Nucleus accumbens (tissue), 56 donors: ENCODE results near the gene DHX29.

Source experiments
- DNase-seq, 56 donors: peaks; one replicate each; lab custom pipeline; 2025; lab: John Stamatoyannopoulos, UW

Gene DHX29

DNA sequence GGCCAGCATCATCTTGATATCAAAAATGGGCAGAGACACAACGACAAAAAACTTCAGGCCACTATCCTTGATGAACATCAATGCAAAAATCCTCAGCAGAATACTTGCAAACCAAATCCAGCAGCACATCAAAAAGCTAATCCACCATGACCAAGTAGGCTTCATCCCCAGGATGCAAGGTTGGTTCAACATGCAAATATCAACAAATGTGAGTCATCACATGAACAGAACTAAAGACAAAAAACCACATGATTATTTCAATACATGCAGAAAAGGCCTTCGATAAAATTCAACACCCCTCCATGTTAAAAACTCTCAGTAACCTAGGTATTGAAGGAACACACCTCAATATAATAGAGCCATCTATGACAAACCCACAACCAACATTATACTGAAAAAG, 8.8 kb upstream of the DHX29 start:
- DNase-seq, result no peak

DNA sequence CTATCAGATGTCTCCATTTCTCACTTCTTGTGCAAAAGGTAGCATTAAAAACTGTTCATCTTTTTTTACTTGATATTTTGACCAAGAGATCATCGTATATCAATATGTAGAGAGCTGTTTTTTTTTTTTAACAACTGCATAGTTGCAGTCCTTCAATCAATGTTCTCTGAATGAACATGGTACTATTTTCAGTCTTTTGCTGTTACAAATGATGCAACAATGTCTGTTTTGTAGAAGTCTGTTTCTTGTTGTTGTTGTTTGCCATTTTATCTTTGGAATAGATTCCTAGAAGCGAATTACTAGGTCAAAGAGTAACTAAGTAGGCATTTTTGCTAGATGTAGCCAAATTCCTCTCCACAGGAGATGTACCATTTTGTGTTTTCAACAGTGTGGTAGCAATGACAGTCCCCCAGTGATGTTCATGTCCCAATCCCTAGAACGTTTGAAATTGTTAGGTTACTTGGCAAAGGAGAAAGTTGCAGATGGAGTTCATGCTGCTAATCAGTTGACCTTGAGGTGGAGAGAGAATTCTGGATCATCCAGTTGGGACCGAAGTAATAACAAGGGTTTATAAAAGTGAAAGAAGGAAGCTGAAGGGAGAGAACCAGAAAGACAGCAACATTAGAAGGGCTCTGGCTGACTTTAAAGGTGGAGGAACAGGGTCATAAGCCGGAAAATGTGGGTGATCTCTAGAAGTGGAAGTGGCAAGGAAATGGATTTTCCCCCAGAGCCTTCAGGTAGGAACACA, 6.5 kb upstream of the DHX29 start:
- no peak for DNase-seq

DNA sequence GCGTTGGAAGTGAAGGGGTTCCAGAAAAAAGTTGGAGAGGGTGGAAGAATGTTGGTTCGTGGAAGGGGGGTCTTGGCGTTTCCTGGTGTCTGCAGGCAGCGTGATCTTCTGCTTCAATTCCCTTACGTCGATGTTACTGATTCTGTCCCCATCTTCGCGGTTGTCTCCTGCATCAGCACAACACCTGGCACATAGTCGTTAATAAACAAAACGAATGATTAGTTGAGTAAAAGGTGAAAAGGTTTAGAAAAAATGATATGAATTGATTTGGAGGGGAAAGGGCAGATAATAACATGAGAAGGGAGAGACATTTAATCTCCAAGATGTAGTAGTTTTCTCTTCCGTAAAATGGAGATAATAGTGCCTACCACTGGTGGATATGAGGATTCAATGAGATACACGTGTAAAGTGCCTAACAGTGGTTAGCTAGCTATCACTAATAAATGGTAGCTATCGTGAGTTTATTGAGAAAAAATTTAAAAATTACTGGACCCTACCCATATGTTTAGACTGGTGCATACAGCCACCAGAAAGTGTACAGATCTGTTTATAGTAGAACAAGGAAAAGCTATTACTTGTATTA, 851 bp upstream of the DHX29 start:
- peak in 6 of 56 donors; percentile 20 to 53 (median 28) for DNase-seq

DNA sequence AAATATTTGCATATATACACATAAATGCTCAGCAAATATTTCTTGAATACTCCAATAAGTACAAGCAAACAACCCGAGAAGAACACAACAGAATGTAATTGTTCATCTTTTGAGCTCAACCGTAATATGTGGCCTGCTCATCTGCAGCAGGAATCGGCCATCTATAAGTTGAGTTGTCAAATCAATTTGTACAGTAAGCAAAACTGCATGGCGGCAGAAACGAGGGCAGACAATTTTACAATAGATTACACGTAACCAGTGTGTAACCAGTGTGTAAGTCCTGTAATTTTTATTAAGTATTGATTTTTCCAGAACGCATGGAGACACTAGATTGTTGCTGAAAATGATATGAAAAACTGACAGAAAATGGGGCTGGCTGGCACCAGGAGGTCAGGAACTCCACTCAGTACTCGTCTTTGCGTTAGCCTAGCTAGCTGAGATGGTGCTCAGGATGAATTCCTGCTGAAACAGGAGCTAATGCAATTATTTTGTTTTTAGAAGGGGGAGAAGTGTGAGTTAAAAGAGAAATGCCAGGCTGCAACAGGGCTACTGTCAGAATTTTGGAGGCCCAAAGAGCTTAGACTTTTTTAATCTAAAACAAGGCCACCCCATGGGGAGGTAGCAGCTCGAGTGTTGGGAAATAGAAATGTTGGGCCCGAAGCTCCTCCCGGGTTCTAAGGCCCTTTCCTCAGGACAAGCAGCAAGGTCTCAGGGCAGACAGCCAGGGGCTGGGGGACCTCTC, 682 bp downstream of the DHX29 start:
- peak in 1 of 56 donors; percentile 52 for DNase-seq

DNA sequence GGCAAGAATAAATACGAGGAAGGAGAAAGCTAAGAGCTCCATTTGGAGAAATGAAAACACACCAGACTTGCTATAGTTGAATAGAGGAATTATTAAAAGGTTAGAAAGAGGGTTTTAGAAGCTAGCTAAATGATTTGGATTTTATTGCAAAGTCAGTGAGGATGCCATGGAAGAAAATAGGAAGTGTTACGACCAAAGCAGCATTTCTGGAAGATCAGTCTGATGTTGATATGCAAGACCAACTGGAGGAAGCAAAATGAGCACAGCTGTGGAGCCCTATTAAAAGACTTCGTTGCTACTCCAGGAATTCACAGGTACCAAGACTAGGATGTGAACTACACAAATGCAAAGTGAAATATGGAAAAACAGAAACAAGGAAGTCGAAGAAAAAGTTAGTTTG, 2.1 kb downstream of the DHX29 start:
- DNase-seq, result no peak

DNA sequence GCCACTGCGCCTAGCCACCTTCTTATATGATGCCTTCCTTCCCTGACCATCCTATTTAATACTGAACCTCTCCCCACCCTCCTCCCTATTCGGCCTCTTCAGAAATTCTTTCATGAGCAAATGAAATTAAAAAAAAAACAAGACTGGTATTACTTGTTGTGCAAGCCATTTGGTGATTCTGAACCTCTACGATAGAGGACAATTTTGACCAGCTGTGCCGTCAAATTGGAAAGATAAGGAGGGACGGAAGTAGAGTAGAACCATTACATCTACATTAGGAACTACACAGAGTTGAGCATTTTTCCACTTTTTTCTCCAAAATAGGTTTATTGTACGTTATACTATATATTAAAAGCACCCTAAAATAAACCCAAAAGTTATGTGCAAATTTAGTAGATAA, 2.9 kb downstream of the DHX29 start:
- no peak for DNase-seq

DNA sequence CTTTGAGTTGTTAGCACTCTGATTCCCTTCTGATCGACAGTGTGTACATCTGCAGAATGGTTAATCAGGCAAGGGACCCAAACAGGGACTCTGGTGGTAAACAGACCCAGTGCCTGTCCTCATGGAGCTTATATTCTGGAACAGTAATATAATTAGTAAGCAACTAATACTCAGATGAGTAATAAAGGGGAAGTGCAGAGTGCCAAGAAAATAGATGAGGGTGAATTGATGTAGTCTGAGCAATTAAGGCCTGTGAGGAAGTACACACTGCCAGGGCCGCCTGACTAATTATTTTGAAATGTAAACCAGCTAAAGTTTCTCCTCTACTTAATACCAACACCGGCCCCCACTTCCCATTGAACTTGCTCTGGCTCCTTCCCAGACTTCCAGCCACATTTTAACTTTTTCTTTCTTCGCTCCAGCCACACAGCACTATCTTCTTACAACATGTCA, 4.2 kb downstream of the DHX29 start:
- DNase-seq, result peak in 1 of 56 donors; percentile 10

DNA sequence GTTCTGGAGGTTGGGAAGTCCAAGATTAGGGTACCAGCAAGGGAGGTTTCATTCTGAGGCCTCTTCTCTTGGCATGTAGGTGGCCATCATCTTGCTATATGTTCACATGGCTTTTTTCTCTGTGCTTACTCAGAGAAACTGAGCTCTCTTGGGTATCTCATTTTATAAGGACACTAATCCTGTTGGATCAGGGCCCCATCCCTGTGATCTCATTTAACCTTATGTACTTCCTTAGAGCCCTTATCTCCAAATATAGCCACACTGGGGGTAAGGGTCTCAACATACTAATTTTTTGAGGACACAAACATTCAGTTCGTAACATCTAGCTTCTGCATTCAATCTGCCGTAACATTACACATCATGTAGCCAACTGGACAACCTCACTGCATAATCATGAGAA, 6.6 kb downstream of the DHX29 start:
- no peak for DNase-seq

DNA sequence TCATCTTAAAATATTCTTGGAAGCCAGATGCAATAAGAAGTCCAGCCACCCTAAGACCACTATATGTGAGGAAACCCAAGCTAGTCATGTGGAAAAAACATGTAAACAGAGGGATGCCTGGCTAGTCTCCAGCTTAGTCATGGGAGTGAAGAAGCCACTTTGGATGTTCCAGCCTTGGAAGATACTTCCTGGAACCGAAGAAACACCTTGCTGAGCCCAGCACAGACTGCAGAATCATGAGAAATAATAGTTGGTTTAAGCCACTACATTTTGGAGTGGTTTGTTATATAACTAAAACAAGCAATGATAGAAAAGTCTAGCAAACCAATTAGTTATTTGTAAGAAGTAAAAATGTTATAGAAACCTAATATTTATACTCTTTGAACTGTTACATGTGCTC, 12.6 kb downstream of the DHX29 start:
- DNase-seq, result no peak

DNA sequence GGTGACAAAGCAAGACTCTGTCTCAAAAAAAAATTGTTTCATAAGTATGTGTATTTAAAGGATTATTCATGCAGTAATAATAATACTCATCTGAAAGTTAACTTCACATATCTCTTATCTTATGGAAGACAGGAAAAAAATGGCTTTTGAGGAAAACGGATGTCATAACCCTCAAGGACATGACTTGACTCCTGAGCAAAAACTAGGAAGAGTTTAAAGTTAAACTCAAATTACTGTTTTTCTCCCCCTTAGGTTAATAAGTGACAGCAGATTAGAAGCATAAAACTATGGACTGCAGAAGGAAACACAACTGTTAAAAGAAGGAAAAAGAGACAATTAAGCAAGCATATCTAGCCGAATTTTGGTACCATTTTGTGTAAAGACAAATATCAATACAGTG, 16.5 kb downstream of the DHX29 start:
- DNase-seq, result no peak

DNA sequence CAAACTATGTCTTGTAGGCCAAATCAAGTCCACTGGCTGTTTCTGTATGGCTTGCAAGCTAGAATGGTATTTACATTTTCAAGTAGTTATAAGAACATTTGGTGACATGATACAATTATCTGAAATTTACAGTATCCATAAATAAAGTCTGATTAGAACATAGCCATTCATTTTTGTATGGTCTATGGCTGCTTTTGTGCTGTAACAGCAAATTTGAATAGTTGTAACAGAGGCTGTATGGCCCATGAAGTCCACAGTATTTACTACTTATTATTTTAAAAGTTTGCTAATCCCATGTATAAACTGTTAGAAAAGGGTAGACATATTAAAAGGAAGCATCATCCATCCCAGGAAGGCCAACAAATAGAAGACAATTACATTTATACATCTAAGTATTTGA, 17.7 kb downstream of the DHX29 start:
- DNase-seq, result no peak

DNA sequence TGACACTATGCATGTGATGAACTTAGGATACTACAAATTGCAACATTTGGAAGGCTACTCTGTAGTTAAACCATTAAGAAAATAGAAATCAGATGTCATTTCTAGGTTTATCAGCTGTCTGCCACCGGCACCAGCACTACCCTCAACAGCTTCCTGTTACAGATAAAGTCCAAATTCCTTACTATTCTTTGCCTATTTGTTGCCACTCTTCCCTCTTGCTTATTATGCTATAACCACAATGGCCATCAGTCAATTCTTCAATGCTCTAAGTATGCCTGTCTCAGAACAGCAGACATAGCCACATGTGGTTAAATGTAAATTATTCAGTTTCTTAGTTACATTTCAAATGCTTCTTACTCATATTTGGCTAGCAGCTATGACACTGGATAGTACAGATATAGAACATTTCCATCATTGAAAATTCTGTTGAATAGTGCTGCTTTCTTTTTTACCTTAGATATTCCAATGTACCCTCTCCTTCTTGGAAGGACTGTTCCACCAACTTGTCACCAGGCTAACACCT, 21.0 kb downstream of the DHX29 start:
- DNase-seq, result no peak

DNA sequence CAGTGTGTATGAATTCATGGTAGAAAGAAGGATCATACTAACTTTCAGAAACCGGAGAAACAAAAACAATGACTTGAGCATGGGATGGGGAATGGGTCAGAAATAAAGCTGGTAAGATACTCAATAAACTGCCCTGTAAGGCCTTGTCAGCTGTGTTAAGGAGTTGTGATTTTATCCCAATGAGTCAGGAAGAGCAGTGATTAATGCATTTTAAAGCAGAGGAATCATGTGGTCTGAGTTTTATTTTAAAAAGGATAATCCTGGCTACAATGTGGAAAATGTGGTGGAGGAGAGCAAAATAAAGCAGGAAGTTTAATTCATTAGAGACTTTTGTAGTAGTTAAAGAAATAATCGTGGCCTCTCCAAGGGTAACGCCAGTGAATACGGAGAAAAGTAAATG, 28.7 kb downstream of the DHX29 start:
- DNase-seq, result no peak

DNA sequence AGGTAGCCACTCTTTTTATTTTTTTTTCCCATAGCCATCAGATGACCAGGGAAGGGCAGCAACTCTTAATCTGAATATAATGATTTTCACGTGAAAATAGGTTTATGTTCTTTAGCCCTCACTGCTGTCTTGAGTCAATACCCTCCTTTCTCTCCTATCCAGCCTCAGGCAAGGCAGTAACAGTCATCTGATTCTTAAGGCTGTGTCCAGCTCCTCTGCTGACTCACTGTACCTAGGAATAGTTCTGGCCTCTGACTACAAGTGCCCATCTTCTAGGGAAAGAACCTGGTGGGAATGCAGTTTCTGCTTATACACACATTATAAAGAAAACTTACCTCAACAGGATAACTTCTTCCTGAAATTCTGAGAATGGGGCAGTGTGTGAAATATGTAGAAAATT, 30.7 kb downstream of the DHX29 start:
- no peak for DNase-seq

DNA sequence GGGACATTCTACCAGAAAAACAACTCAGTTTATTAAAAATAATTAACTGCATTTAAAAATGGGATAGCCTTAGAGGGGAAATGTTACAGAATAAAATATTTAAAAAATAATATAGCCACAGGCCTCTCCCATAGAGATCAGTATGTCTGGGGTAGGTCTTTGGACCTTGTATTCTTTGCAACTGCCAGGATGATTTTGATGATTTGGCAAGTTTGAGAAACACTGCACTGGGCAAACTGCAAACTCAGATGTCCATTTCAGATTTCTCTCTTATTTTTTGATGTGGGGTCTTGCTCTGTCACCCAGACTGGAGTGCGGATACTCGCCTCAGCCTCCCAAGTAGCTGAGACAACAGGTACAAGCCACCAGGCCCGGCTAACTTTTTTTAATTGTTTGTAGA, 49.2 kb downstream of the DHX29 start:
- DNase-seq, result no peak

DNA sequence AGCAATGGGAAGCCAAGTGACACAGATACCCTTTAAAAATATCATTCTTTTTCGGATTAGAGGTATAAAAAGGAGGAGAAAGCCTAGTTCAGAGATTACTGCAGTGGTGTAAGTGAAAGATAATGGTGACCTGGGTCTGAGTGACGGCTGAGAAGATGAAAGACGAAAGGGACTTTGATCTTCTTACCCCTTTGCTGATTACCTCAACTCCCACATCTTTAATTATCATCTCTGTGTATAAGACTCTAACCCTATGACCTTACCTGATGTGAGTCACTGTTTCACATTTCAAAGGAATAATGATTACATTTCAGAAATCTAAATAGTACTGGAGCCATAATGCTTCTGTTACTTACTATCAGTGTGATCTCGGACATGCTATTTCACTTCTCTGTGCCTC, 52.7 kb downstream of the DHX29 start:
- no peak for DNase-seq

DNA sequence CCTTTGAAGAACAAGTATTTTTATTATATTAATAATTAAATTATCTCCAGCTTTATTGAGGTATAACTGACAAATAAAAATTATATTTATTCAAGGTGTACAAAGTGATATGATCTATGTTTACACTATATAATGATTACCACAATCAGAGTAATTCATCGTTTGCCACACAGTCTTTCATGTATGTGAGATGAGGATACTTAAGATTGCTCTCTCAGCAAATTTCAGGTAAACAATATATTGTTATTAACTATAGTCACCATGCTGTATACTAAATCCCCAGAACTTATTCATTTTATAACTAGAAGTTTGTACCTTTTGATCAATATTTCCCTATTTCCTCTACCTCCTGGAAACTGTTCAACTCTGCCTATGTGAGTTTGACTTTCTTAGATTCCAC, 57.4 kb downstream of the DHX29 start:
- DNase-seq, result no peak

DNA sequence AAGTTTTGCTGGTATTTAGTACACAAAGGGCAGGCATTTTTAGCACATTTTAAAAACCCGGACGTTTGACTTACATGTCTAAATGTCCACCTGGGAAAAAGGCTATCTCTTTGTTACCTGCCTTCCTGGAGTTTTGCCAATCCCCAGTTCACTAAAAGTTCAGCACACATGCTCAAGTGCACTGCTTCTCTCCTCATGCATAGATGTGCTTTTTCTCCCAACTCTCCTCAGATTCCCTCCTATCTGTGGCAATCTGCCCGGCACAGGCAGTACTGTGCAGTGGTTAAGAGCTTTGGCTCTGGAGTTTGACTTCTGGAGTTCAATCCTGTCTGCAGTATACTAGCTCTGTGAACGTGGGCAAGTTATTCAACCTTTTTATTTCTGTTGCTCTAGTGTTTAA, 65.7 kb downstream of the DHX29 start:
- DNase-seq, result no peak

DNA sequence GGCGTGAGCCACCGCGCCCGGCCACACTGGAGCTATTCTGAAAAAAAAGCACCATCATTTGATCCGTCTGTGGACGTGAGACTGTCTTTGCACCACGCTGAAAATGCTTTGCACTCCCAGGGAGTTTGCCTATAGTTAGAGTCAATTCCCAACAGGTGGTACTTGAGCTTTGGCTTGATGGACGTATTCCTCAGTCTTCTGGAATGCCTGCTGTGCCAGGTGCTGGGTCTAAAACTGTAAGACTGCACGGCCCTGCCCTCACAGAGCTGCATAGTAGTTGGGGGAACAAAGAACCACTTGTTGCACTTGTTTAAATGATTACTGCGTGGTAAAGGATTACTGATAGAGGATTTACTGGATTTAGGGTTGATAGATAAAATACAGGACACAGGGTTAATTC, 70.7 kb downstream of the DHX29 start:
- DNase-seq, result no peak

DNA sequence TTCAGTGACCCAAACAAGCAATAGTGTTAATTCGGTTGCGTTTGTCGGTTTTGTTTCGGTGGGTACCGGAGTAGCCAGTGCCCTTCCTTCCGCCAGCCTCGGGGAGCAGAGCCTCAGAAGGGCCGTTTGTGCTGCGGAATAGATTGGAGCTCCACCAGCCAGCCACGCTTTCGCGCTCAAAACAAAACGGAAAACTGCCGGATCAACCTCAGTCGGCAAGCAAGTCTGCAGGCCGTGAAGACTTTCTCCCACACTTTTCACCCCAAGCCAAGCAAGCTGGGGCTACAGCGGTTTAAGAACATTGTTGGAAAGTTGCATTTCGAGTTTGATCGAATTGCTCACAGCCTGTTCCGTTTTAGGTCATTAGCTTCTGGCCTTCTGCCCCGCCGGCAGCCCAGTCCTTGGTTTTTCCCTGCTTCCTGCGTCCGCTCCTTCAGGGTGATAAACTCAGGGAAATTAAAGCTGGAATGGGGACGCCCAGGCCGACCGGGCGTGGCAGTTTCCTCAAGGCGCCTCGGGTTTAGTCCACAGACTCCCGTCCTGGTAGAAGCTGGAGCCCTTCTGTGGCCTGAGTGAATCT, 73.3 kb downstream of the DHX29 start:
- DNase-seq, result peak in 4 of 56 donors; percentile 7 to 25 (median 21)
